Measurements from ENCODE around the gene ATP6V0C.
"Not testable (repeated sequence)": the region's sequence is repeated elsewhere in the genome, so short reads cannot be mapped to it uniquely, and the experiment has no call there.

Gene ATP6V0C

DNA sequence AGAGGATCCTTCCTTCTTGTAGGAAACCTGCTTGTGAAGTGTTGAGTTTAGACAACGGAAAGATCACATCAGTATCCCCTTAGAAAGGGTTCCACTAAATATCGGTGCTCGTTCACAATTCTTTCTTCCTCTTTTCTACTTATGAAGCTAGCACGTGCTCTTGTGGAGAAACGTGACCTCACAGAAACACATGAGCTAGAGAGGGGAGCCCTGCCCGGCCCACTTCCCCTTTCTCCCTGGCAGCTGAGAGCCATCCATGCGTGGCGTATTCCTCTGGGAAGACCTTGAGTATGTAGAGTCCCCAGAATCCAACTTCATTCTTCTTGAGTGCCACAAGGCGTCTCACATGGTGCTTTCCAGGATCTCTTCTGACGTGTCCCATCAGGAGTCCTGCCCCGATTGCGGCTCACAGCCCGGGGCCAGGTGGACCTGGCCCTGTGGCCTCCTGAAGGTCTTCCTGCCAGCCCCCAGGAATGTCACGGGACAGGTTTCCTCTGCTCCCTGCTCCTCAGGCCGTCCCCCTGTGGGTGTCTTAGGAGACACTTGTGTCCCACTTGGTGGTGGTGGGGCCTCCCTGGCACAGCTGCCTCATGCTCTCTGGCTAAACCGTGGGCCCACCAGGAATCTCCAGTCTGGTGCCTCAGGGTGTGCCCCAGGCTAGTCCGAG is 46.5 kb downstream of the ATP6V0C start:
- H3K4me3 ChIP-seq (ENCODE audit: low read depth, low read length): not testable (repeated sequence)

DNA sequence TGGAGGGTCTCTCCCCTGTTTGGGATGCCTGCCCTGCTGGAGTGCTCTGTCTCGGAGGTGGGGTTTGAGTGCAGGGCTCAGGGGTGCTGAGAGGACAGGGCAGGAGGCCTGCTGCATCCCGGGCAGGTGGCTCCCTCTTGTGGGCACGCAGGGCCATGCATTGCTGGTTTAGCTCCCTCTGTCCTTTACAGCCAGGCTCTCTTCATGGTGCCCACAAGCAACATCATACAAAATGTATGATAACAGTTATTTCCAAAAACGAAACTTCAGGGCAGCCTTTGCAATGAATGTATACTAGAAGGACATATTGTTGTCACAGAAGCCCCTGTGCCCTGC is 47.0 kb downstream of the ATP6V0C start:
- H3K4me3 ChIP-seq (ENCODE audit: low read depth, low read length): not testable (repeated sequence)
- TF ChIP-seq, protein P1, sequence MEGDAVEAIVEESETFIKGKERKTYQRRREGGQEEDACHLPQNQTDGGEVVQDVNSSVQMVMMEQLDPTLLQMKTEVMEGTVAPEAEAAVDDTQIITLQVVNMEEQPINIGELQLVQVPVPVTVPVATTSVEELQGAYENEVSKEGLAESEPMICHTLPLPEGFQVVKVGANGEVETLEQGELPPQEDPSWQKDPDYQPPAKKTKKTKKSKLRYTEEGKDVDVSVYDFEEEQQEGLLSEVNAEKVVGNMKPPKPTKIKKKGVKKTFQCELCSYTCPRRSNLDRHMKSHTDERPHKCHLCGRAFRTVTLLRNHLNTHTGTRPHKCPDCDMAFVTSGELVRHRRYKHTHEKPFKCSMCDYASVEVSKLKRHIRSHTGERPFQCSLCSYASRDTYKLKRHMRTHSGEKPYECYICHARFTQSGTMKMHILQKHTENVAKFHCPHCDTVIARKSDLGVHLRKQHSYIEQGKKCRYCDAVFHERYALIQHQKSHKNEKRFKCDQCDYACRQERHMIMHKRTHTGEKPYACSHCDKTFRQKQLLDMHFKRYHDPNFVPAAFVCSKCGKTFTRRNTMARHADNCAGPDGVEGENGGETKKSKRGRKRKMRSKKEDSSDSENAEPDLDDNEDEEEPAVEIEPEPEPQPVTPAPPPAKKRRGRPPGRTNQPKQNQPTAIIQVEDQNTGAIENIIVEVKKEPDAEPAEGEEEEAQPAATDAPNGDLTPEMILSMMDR (IDR thresholded peaks at IDR 0.05; ENCODE audit: low read depth, low read length): 0 out of 2 replicates have a peak, but pooled peaks have one; percentile 14

DNA sequence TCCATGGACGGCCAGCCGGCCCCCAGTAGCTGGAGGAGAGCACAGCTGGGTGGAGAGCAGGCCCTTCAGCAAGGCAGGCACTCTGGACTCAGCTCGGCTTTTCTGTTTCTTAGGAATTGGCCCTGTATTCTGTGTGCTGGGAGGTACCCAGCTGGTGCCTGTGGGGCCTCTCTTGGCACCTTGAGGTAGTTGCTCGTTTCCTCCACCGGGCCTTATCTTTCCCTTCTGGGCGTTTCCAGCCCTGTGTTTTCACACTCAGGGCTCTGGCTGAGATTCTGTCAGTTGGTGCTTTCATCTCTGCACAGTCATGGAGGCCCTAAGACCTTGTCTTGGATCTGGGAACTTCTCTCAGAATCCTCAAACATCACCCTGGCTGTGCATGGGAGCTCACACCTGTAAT is 53.8 kb downstream of the ATP6V0C start:
- H3K4me3 ChIP-seq (ENCODE audit: low read depth, low read length): not testable (repeated sequence)

DNA sequence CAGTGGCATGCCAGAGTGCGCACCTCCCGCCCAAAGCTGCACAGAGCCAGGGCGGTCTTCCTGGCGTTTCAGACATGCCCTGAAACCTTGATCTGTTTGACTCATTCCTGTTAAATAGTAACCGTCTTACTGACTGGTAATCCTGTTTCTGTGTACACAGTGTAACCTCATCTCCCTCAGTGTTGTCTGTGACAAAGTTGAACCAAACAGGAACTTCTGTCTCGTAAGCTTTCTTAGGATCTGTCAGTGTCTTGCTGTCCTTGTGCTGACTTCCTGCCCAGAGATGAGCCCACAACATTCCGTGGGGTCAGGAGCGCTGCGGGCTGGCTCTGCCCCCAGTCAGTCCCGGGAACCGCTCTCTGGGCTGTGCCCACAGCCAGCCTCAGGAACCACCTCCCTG is 54.8 kb downstream of the ATP6V0C start:
- not testable (repeated sequence) for H3K4me3 ChIP-seq (ENCODE audit: low read depth, low read length)

Measured in WI38 (cell line).